HG03520 (cell line): ENCODE results near the gene SMIM5.

Experiments
- ATAC-seq: cut with Tn5 transposase; IDR thresholded peaks from one replicate; pipeline ENCODE4 v1.9.1; 2021; ENCODE audit warnings: mild to moderate bottlenecking, moderate library complexity; ENCODE audit not compliant: unreplicated experiment

Gene SMIM5

GRCh38 chr17:75639327-75639726 is 6.1 kb downstream of the SMIM5 start:
- ATAC-seq: no peak

- ATAC-seq: no peak
Measured at GRCh38 chr17:75639771-75640555, 6.7 kb downstream of the SMIM5 start.

GRCh38 chr17:75640556-75641119 is 7.4 kb downstream of the SMIM5 start:
- ATAC-seq: no peak

- no peak for ATAC-seq
Measured at GRCh38 chr17:75641343-75641742, 8.1 kb downstream of the SMIM5 start.

GRCh38 chr17:75642182-75642783 is 9.0 kb downstream of the SMIM5 start:
- no peak for ATAC-seq

- no peak for ATAC-seq
Measured at GRCh38 chr17:75642784-75643642, 9.8 kb downstream of the SMIM5 start.

GRCh38 chr17:75643643-75644017 is 10.4 kb downstream of the SMIM5 start:
- no peak for ATAC-seq

- no peak for ATAC-seq
Measured at GRCh38 chr17:75645501-75645888, 12.3 kb downstream of the SMIM5 start.

GRCh38 chr17:75645889-75646637 is 12.8 kb downstream of the SMIM5 start:
- ATAC-seq: no peak

GRCh38 chr17:75646638-75646992 is 13.4 kb downstream of the SMIM5 start:
- ATAC-seq: no peak

- no peak for ATAC-seq
Measured at GRCh38 chr17:75647061-75647460, 13.8 kb downstream of the SMIM5 start.

GRCh38 chr17:75647921-75648320 is 14.7 kb downstream of the SMIM5 start:
- ATAC-seq: no peak

- no peak for ATAC-seq
Measured at GRCh38 chr17:75649687-75650086, 16.5 kb downstream of the SMIM5 start.

GRCh38 chr17:75650874-75651273 is 17.6 kb downstream of the SMIM5 start:
- ATAC-seq: no peak

- ATAC-seq: no peak
Measured at GRCh38 chr17:75652341-75652740, 19.1 kb downstream of the SMIM5 start.

- ATAC-seq: no peak
Measured at GRCh38 chr17:75652934-75653549, 19.8 kb downstream of the SMIM5 start.

- no peak for ATAC-seq
Measured at GRCh38 chr17:75654176-75654575, 20.9 kb downstream of the SMIM5 start.

GRCh38 chr17:75658237-75658636 is 25.0 kb downstream of the SMIM5 start:
- ATAC-seq: no peak

- no peak for ATAC-seq
Measured at GRCh38 chr17:75661531-75661930, 28.3 kb downstream of the SMIM5 start.

- ATAC-seq: no peak
Measured at GRCh38 chr17:75662511-75662910, 29.3 kb downstream of the SMIM5 start.
